KOPT-K1 (cell line): Measurements from ENCODE around the gene TKTL2.

ENCODE experiments used
- H3K27ac ChIP-seq: fragments of 200-600 bp; sonication (generic); 2 replicates; pipeline ENCODE4 v1.5.1; 2016; ENCODE audit warnings: antibody characterized with exemption, mild to moderate bottlenecking, low read depth, low read length; ENCODE audit not compliant: poor library complexity, severe bottlenecking
- H3K36me3 ChIP-seq: fragments of 200-600 bp; sonication (generic); 2 replicates; pipeline ENCODE4 v1.5.1; 2017; ENCODE audit warnings: antibody characterized with exemption, mild to moderate bottlenecking, low read length, moderate library complexity; ENCODE audit not compliant: insufficient read depth
- H3K9me3 ChIP-seq: fragments of 200-600 bp; sonication (generic); 2 replicates; pipeline ENCODE4 v1.5.1; 2017; ENCODE audit warnings: antibody characterized with exemption, low read length, mild to moderate bottlenecking; ENCODE audit not compliant: insufficient read depth, poor library complexity, severe bottlenecking

The TKTL2 gene

DNA sequence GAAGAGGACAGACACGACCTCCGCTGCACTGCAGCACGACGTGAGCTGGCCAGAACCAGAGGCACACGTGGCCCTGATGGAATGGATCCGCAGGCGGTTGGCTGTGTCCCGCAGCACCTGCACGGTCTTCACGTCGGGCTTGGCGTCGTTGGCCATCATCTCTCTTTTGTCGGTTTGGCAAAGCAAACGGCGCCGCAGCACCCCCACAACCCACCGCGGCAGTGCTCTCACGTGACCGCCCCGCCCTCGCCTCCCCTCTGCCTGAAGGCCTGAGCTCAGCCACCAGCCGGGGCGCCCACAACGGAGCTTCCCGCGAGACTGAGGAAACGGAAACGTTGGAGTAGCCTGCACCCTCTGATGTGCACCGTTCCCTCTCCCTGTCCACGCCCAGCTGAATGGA is at the start of gene TKTL2:
Gene TKTL2 (minus strand): TSS at position 179 of the 400 bp plus-strand sequence. CDS start 20 bp downstream, at position 159.
- Histone ChIP-seq H3K9me3 (no peaks in the 10 kb centered on the region), H3K36me3 (no peaks in the 10 kb centered on the region), H3K27ac (no peak within 1 kb of the TSS)

GRCh38 chr4:163515198-163515597 is 41.6 kb upstream of the TKTL2 start:
- Histone ChIP-seq H3K9me3 (no peaks in the 10 kb centered on the region), H3K36me3 (peaks cover 99% of the 10 kb centered on the region), H3K27ac (no peak overlapping the region)

- Histone ChIP-seq H3K36me3 (peaks cover 64% of the 10 kb centered on the region), H3K27ac (no peak overlapping the region), H3K9me3 (no peaks in the 10 kb centered on the region)
Observed at GRCh38 chr4:163505374-163505773, 31.8 kb upstream of the TKTL2 start.

GRCh38 chr4:163500586-163500985 is 27.0 kb upstream of the TKTL2 start:
- Histone ChIP-seq H3K36me3 (peaks cover 37% of the 10 kb centered on the region), H3K9me3 (no peaks in the 10 kb centered on the region), H3K27ac (no peak overlapping the region)

DNA sequence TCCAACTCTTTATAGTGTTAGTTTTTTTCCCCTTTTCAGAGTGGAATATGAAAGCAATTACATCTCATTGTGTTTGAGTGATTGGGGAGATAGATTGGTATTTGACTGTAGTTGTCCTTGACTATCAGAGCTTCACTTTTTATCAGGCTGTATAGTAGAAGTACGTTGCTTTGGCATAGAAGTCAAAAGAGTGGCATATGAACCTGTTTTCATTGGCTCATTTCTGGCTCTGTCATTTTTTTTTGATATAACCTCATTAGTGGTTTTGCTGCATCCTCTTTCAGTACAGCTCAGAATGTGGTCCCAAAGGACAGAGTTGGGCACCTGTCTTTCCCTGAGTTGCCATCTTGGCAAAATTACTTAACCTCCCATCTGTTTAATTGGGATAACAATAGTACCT is 22.3 kb upstream of the TKTL2 start:
- Histone ChIP-seq H3K36me3 (peaks cover 18% of the 10 kb centered on the region), H3K9me3 (no peaks in the 10 kb centered on the region), H3K27ac (peak overlapping the region; percentile 93)

GRCh38 chr4:163494360-163495241 is 21.0 kb upstream of the TKTL2 start, which contains the start of gene TMA16:
TMA16 (plus strand) TSS chr4:163494690; CDS start chr4:163494802, 112 bp downstream.
- Histone ChIP-seq H3K36me3 (peaks cover 14% of the 10 kb centered on the region), H3K9me3 (no peaks in the 10 kb centered on the region), H3K27ac (peak within 1 kb of the TSS; percentile 93)

GRCh38 chr4:163493643-163494359 is 20.2 kb upstream of the TKTL2 start:
- peaks cover 14% of the 10 kb centered on the region for H3K36me3 ChIP-seq
- no peaks in the 10 kb centered on the region for H3K9me3 ChIP-seq
- peak overlapping the region; percentile 93 for H3K27ac ChIP-seq

DNA sequence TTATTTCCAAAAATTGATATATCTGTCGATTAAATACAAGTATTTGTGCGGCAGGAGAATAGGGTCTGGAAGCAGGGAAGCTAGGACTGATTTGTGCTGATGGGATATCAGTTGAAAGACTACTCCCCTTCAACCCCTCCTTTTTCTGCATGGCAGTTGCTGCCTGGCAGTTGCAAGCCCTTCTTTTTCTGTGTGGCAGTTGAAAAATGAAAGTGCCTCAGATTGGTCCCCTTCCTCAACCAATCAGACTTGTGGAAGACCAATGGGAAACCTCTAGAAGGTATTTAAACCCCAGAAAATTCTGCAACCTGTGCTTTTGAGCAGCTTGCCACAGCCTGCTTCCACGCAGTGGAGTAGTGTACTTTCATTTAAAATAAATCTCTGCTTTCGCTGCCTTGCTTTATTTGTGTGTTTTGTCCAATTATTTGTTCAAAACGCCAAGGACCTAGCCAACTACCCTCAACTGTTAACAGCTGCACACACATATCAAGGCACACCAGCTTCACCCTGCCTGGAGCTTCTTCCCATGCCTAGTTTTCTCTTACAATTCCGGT is 19.5 kb upstream of the TKTL2 start:
- Histone ChIP-seq H3K9me3 (no peaks in the 10 kb centered on the region), H3K36me3 (peaks cover 14% of the 10 kb centered on the region), H3K27ac (peak overlapping the region; percentile 93)

- no peak overlapping the region for H3K27ac ChIP-seq
Observed at GRCh38 chr4:163489929-163490328, 16.4 kb upstream of the TKTL2 start.

GRCh38 chr4:163486321-163486720 is 12.8 kb upstream of the TKTL2 start:
- H3K36me3 ChIP-seq: no peaks in the 10 kb centered on the region
- no peak overlapping the region for H3K27ac ChIP-seq
- H3K9me3 ChIP-seq: no peaks in the 10 kb centered on the region

More at GRCh38 chr4:163489929-163490328, 16.4 kb upstream of the TKTL2 start:
- no peaks in the 10 kb centered on the region for H3K36me3 ChIP-seq
- no peaks in the 10 kb centered on the region for H3K9me3 ChIP-seq

GRCh38 chr4:163485589-163485988 is 12.0 kb upstream of the TKTL2 start:
- no peaks in the 10 kb centered on the region for H3K9me3 ChIP-seq
- H3K27ac ChIP-seq: no peak overlapping the region
- no peaks in the 10 kb centered on the region for H3K36me3 ChIP-seq

DNA sequence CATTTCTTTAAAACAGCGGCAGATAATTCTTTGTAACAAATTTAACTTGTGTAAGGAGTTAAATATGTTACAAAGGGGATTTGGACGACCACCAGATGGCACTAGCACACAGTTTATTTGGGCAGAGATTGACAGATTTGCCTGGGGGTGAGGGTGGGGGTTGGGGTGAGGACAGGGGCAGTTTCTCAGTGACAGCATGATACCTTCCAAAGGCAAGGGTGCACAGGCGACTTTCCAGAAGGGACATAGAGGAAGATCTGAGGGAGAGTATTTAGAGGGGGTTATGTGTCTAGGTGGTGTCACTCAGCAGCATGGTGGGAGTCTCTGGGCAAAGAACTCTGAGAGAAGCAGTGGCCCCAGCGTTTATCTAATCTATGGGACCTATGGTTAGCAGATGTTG is 11.4 kb upstream of the TKTL2 start:
- Histone ChIP-seq H3K27ac (no peak overlapping the region), H3K36me3 (no peaks in the 10 kb centered on the region), H3K9me3 (no peaks in the 10 kb centered on the region)

GRCh38 chr4:163482190-163482589 is 8.6 kb upstream of the TKTL2 start:
- Histone ChIP-seq H3K36me3 (no peaks in the 10 kb centered on the region), H3K27ac (no peak overlapping the region), H3K9me3 (no peaks in the 10 kb centered on the region)

DNA sequence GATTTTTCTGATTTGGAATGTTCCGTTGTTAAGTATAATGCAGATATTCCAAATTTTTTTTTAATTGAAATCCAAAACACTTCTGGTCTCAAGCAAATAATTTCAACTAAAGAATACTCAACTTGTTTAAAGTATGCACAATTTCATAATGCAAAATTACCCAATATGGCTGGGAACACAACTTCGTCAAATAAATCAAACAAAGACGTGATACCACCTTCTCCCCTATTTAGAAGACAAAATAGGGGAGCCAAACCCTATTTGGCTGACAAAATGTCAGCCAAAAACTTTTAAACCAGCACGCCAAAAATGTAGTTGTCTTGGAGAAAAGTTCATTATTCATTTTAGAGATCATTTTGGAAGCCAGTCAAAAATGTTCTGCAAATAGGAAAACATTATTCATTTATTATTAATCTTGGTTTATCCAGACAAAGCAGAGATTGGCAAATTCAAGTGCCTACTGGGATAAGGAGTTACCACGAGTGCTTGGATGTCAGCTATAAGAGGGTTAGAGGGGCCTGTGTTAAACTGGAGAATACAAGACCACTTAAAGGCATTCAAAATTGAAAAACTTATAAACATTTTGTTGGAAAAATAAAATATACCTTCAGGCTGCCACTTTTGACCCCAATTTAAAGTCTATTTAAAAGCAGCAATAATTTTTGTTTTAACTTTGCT is 3.3 kb upstream of the TKTL2 start:
- no peaks in the 10 kb centered on the region for H3K36me3 ChIP-seq
- H3K9me3 ChIP-seq: no peaks in the 10 kb centered on the region
- H3K27ac ChIP-seq: no peak overlapping the region

DNA sequence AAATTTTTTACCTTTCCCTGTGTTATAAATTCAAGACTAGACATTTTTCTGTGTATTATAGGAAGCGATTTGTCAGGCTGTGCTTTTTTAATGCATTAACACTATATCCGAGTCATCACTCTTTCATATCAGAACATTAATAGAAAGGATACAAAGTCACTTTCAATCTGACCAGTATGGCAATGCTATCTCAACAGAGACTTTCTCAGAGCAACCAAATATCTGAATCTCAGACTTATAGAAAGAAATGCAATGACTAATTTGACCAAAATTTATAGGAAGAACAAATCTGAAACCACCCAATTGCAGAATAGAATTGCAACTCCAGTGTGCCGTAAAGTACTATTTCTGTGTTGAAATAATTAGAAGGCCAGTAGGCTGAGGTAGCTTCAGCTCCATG is 473 bp upstream of the TKTL2 start:
- H3K27ac ChIP-seq: no peak overlapping the region
- H3K9me3 ChIP-seq: no peaks in the 10 kb centered on the region
- no peaks in the 10 kb centered on the region for H3K36me3 ChIP-seq
